ENCODE measurements around the gene SCLT1.

SCLT1 gene

GRCh38 chr4:128877934-128878333 is 215.4 kb downstream of the SCLT1 start:
- in situ Hi-C loops (cut with MboI; ENCODE audit: low sequenced_read_pairs) = no loop called here

GRCh38 chr4:128876200-128876599 is 217.1 kb downstream of the SCLT1 start:
- in situ Hi-C loops (cut with MboI; ENCODE audit: low sequenced_read_pairs) = no loop called here

- in situ Hi-C loops (cut with MboI; ENCODE audit: low sequenced_read_pairs) = no loop called here
These were observed 221.4 kb downstream of the SCLT1 start for GRCh38 chr4:128871948-128872347.

GRCh38 chr4:128869776-128870509 is 223.4 kb downstream of the SCLT1 start:
- in situ Hi-C loops (cut with MboI; ENCODE audit: low sequenced_read_pairs) = no loop called here

GRCh38 chr4:128868758-128869157 is 224.6 kb downstream of the SCLT1 start:
- in situ Hi-C loops (cut with MboI; ENCODE audit: low sequenced_read_pairs) = no loop called here

GRCh38 chr4:128866691-128867090 is 226.6 kb downstream of the SCLT1 start:
- in situ Hi-C loops (cut with MboI; ENCODE audit: low sequenced_read_pairs) = no loop called here

- in situ Hi-C loops (cut with MboI; ENCODE audit: low sequenced_read_pairs) = no loop called here
These were observed 227.1 kb downstream of the SCLT1 start for GRCh38 chr4:128866269-128866668.

GRCh38 chr4:128865132-128865531 is 228.2 kb downstream of the SCLT1 start:
- in situ Hi-C loops (cut with MboI; ENCODE audit: low sequenced_read_pairs) = no loop called here

- in situ Hi-C loops (cut with MboI; ENCODE audit: low sequenced_read_pairs) = no loop called here
These were observed 229.8 kb downstream of the SCLT1 start for GRCh38 chr4:128863312-128864075.

- in situ Hi-C loops (cut with MboI; ENCODE audit: low sequenced_read_pairs) = no loop called here
These were observed 230.6 kb downstream of the SCLT1 start for GRCh38 chr4:128862608-128863311.

GRCh38 chr4:128861856-128862518 is 231.4 kb downstream of the SCLT1 start:
- in situ Hi-C loops (cut with MboI; ENCODE audit: low sequenced_read_pairs) = no loop called here

- in situ Hi-C loops (cut with MboI; ENCODE audit: low sequenced_read_pairs) = no loop called here
These were observed 233.3 kb downstream of the SCLT1 start for GRCh38 chr4:128859887-128860677.

GRCh38 chr4:128858879-128859671 is 234.3 kb downstream of the SCLT1 start:
- in situ Hi-C loops (cut with MboI; ENCODE audit: low sequenced_read_pairs) = no loop called here

GRCh38 chr4:128856246-128856645 is 237.1 kb downstream of the SCLT1 start:
- in situ Hi-C loops (cut with MboI; ENCODE audit: low sequenced_read_pairs) = no loop called here

- in situ Hi-C loops (cut with MboI; ENCODE audit: low sequenced_read_pairs) = no loop called here
These were observed 237.7 kb downstream of the SCLT1 start for GRCh38 chr4:128855621-128856020.

GRCh38 chr4:128854433-128854832 is 238.9 kb downstream of the SCLT1 start:
- in situ Hi-C loops (cut with MboI; ENCODE audit: low sequenced_read_pairs) = no loop called here

- in situ Hi-C loops (cut with MboI; ENCODE audit: low sequenced_read_pairs) = no loop called here
These were observed 239.6 kb downstream of the SCLT1 start for GRCh38 chr4:128853741-128854140.

GRCh38 chr4:128850252-128850651 is 243.1 kb downstream of the SCLT1 start:
- in situ Hi-C loops (cut with MboI; ENCODE audit: low sequenced_read_pairs) = no loop called here

GRCh38 chr4:128848461-128848860 is 244.9 kb downstream of the SCLT1 start:
- in situ Hi-C loops (cut with MboI; ENCODE audit: low sequenced_read_pairs) = no loop called here
